COLO668 (cell line): ENCODE measurements around the gene SSTR5.

Experiments used
- DNase-seq: peaks from one replicate; lab custom pipeline; 2025; ENCODE audit not compliant: unreplicated experiment; lab: John Stamatoyannopoulos, UW

The SSTR5 gene

DNA sequence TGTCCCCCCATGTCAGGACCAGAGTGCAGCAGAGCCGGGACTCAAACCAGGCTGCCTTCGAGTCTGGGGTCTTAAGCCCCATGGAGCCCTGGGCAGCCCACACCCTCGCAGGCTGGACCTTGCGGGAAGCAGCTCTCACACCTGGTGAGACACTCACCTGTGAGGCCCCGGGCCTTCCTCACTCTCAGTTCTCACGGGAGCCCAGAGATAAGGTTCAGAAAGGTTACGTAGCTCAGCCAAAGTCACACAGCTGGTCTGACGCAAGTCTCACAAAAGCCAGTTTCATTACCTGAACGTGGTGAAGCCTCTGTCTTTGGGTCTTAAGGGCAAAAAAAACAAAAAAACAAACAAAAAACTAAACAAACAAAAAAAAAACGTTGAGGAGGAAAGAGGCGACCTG, 32.8 kb upstream of the SSTR5 start:
- no peak for DNase-seq

DNA sequence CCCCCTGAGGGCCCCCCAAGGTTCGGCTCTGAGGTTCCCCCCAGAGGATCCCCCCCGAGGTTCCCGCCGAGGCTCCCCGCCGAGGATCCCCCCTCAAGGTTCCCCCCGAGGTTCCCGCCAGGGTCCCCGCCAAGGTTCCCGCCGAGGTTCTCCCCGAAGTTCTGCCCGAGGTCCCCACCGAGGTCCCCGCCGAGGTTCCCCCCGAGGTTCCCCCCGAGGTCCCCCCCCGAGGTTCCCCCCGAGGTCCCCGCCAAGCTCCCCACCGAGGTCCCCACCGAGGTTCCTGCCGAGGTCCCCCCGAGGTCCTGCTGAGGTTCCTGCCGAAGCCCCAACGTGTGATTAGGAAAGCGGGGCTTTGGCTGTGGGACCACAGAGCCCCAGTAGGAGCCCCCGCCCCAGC, 32.2 kb upstream of the SSTR5 start:
- DNase-seq = no peak

DNA sequence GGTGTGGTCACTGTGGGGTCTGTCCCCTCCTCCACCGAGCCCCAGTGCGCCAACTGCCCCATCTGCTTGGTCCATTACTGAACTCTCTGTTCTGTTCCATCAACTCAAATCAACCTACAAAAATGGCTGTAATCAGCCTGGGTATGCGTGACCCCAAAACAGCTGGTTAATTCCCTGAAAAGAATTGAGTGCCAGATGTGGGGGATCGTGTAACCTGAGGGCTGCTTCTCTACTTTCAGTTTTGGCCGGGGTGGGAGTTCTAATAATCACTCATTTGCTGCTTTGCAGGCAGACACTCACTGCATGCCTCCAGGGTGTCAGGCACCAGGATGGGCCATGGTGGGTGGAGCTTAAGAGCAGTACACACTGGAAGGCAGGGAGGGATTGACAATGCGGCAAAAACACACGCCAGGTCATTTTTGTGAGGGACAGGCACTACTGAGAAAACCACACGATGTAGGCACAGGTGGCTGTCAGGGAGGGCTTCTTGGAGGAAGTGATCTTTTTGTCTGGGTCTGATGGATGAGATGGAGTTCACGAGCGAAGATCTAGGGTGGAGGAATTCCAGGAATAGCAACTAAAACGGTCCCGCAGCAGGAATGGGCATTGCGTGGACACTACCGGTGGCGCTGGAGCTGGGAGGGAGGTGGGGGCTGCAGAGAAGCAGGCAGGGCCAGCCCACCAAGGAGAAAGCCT, 30.4 kb upstream of the SSTR5 start:
- no peak for DNase-seq

DNA sequence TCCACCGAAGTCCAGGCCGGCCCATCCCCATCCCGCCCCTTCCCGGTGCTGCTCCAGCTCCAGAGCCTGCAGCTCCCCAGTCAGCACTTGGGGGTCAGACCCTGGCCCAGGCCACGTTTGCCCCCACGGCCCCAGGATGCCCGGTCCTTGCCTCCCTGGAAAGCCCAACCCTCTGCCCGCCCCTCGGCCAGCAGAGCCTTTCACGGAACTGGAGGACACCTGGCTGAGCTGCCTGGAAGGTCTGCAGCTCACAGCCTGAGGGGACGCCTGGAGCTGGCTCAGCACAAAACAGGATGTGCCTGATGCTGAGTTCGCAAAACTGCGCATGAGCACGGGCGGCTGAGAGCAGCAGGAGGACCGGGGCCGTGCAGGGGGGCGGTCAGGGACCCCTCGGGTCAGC, 29.7 kb upstream of the SSTR5 start:
- peak; percentile 55 for DNase-seq

DNA sequence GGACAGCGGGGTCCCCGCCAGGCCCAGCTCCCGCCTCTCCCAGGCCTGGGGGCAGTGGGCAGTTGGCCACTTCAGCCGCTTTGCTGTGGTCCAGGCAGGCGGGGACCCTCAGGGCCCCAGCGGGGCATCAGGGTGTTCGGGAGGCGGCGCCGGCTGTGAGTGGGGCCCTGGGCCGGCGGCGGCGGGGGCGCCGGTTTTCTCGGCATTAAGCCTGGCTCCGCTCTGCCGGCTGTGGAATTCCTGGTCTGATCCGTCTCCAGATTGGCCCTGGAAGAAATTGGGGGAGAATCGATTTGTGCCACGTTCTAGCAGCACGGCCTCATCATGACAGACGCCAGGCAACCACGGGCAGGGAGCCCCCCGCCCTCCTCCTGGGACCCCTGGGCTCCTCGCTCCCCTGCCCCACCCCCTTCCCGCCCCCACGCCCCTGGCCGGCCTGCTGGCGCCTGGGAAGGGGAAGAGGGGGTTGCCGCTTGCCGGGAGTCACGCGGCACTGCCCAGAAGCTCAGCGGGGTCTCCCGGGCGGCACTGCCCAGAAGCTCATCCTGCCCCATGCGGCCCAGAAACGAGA, 28.6 kb upstream of the SSTR5 start:
- DNase-seq = no peak

DNA sequence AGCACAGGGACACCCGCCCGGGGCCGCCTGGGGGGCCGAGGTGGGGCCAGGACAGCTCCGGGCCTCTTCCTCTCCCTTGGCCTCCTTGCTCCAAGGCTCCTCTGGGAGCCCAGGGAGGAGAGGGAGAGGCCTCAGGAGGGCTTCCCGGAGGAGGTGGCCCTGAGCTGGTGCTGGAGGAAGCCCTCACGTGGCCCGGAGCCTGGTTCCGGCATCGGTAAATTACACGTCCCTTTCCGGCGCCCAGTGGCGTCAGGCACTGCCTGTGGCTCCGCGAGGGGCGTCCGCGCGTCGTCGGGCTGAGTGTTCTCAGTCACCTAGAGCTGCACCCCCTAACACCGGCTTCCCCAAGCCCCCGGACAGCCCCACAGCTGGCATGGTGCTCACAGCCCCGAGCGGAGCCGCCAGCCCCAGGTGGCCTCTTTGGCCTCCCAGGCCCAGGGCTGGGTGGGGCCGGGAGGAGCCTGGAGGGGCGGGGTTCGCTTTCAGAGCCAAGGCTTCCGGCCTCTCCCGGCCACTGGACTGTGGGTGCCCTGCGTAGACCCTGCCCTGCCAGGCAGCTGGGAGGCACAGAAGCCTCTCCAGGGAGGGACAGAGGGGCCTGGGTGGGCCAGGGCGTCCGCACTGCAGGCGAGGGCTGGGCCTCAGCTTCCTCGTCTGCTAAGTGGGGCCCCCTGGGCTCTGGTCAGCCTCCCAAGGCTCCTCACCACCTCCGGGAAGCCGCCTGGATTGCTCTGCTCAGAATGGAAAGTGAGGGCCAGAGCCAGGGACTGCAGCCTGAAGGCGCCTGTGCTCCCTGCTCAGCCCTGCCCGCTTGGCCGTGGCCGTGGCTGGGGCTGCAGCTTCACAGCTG, 27.9 kb upstream of the SSTR5 start:
- peak; percentile 23 for DNase-seq

DNA sequence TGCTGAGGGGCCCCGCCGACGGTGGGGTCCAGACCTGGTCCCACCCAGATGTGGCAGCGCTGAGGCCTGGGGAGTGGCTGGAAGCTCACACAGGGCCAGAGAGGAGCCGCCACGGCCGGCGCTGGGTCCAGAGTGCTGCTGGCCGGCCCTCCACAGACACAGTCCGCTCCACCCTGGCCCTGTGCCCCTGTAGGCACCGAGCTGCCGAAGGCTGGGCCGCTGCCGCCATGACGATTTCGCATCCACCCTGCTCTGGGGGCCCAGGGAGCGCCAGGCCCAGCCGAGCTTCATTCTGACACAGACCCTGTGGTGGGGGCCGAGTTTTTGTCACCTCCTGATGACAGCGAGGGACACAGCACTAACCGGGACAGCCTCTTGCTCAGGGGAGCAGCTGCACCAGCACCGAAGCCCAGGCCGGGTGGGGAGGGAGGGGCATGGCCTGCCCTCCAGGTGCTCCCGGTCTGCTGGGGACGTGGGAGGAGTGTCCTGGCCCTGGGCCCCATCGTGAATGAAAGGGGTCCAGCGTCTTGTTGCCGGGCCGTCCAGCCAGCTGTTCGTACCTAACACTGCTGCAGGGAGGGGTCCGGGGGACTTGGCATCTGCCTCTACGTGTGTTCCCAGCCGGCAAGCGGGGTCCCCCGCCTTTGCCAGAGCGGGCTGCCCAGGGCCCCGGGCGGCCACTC, 27.1 kb upstream of the SSTR5 start:
- no peak for DNase-seq

DNA sequence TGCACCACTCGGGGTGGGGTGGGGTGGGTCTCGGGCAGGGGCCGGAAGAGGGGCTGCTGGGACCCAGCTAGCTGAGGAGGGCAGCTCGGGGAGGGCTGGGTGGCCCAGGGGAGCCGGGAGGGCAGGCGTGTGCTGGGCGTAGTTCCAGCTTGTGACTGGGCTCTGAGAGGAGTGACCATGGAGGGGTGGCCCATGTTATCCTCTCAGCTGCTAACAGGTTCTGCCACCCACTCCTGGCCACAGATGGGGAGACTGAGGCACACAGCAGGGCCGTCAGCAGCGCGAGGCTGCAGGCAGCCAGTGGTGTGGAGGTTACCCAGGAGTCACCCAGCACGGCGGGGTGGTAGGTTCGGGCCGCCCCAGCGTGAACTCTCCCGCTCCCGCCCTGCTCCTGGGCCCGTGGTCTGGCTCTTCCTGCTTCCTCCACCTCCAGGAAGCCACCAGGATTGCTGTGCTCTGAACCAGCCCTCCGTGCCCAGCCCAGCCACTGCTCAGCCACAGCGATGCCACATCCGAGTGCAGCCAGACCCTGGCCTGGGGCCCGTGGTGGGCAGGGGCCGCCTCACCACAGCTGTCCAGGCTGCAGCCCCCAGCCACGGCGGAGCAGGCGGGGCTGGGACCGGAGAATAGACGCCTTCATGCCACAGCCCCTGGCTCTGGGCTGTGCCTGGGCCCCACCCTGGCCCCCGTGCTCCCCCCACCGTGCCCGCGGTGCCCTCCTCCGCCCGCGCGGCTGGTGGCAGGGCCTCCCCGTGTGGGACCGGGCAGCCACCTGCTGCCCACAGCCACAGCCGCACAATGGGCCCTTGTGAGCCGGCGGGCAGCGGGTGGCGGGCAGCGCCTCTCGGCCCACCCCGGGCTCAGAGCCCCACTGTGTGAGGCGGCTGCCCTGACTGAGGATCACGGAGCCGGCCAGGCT, 26.3 kb upstream of the SSTR5 start:
- DNase-seq = no peak

DNA sequence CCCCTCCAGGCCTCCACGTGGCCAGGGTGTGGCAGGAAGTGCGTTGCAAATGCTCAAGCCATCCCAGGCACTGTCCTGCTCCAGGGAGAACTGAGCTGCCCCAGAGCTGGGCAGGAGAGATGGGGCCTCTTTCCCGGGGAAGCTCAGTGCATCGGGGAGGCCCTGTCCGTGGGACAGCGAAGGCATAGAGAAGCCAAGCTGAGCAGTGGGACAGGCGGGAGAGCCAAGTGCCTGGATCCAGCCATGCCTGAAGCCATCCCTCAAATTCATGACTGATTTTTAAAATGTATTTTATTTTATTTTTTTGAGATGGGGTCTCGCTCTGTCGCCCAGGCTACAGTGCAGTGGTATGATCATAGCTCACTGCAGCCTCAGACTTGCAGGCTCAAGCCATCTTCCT, 25.4 kb upstream of the SSTR5 start:
- DNase-seq = no peak

DNA sequence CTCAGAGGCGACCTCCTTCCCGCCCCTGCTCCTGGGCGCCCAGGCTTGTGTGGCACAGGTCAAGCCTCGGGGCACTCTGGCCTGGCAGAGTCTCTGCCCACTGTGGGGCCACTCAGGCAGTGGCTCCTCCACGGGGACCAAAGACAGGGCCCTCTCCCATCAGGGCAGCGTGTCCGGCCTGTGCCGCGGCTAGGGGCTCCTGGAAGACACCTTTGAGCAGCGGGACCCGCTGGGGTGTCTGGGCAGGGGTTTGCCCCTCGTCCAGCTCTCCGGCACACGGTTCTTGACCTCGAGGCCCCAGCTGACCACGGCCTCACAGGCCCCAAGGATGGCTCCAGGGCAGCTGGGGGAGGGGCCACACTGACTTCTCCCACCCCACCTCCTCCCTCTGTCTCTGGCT, 24.7 kb upstream of the SSTR5 start:
- no peak for DNase-seq

DNA sequence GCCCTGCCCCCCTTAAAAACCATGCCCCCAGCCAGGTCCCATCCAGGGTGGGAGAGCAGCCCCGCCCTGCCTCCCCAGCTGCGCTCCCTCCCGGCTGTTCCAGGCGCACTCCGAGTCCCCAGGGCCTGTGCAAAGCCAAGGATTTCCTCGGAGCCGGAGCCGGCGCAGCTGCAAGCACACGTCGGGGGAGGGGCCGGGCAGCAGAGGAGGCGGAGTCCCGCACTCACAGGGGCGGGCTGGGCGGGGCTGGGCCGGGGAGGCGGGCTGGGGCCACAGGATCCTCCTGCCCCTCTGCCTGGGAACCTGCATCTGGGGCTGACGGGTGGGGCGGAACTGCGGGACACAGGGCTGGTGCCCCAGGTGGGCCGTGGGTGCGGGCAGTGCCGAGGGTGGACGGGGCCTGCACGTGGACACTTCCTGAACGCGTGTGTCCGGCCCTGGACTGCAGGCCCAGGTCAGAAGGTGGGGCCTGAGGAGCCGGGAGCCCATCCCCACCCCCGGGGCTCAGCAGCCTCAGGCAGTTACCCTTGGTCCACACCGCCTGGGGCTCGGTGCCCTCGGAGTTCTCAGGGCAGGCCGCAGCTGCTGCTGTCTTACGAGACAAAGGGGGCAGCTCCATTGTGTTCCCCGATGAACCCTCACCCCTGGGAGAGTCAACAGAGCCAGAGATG, 24.0 kb upstream of the SSTR5 start:
- peak; percentile 78 for DNase-seq

DNA sequence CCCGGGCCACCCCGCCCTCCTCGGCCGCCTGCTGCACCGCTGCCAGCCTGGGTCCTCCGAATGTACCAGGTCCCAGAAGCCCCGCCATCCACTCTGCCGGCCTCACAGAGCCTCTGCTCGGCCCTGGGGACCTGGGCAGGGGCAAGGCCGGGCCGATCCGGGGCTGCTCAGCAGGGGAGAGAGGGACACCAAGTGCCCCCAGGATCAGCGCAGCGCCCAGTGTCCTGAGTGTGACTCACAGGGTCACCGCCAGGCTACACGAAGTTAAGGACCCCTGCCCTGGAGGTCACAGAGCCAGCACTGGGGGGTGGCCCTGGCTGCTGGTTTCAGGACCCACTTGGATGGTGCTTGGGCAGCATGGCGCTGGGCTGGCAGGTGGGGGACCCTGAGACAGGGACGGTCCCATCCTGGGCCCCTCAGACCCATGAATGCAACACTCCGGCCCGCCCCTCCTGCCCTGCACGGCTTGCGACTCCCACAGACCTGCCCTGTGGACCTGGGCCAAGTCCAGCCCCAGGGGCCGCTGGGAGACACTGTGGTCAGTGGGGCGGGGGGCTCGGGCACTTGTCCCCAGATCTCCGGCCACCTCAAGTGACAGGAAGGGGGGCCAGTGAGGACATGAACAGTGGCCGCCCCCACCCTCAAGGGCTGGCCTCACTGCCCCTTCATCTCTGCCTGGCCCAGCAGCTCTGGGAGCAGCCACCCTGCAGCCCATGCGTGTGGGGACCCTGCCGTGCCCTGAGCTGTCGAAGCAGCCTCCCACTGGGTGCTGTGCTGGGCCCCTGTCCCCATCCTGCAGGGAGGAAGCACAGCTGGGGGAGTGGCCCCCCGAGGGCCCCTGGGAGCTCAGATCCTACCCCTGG, 23.2 kb upstream of the SSTR5 start:
- DNase-seq = no peak

DNA sequence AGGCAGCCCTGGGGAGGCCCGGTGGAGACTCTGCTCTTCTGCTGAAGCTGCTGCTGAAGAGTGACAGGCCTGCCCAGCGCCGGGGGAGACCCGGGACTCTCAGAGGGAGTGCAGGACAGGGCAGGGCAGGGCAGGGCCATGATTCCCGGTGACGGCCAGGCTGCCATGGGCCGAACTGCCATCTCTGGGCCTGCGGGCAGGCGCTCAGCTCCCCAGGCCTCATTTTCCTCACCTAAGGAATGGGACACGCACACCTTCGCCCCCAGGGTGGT, 22.6 kb upstream of the SSTR5 start:
- DNase-seq = no peak

DNA sequence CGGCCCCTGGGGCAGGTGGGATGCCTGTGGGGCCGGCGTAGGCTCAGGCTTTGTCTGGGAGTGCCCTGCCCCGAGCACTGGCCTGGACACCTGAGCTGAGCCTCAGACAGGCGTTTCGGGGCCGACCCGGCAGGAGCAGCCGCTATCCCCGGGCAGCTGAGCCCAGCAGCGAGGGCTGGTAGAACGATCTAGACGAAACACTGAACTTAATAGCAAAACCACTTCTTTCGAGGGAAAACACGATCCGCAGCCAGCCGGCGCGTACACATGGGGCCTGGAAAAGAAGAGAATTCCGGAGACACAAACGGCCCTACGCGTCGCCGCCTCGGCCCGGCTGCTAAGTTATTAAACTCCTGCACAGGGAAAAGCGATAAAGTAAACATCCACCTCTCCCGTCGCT, 22.0 kb upstream of the SSTR5 start:
- no peak for DNase-seq

DNA sequence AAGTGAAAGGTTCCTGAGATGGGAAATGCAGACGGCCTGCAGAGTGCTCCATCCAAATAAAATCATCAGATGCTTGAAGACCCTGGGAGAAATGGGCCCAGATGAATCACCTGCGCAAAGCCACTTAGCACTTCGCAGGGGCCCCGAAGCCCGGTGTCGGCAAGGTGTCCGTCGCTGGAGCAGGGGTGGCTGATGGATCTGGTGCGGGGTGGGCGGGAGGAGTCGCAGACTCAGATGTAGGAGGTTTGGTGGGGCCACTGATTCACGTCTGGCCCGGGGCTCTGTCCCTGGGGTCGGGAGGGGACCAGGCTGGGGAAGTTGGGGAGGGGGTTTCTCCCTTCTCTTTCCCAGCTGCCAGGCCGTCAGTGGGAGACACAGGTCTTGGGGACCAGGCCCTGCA, 21.6 kb upstream of the SSTR5 start:
- DNase-seq = no peak

DNA sequence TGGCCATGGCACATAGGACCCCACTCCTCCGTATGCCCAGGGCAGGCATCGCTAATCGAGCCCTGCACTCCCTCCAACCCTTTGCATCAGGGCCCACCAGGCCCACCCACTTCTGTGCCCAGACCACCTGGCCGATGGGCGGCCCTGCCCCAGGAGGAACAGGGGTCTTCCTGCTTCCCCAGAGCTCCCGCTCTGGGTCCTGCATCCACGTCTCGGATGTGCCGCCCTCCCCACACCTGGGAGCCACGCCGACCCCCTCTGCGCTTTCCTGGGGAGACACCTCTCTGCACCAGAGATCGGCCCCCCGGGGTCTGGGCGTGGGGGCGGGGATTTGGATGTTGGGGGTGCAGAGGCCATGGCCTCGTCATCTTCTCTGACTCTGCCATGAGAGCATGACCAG, 21.1 kb upstream of the SSTR5 start:
- no peak for DNase-seq

DNA sequence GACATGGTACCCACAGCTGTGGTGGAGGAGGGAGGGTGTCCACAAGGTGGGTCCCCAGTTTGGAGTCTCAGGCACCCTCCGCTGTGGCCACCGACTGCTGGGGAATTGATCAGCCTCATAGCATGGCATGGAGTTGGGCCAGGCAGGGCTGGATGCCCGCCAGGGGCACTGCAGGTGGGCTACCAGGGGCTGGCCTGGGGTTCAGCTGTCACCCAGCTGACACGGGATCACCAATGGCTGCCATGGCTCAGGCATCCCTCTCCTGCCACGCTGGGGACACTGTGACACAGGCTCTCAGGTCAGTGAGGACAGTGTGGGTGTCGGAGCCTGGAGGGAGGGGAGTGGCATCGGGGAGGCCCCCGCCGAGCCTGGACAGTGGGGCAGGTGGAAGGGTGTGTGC, 19.8 kb upstream of the SSTR5 start:
- DNase-seq = no peak

DNA sequence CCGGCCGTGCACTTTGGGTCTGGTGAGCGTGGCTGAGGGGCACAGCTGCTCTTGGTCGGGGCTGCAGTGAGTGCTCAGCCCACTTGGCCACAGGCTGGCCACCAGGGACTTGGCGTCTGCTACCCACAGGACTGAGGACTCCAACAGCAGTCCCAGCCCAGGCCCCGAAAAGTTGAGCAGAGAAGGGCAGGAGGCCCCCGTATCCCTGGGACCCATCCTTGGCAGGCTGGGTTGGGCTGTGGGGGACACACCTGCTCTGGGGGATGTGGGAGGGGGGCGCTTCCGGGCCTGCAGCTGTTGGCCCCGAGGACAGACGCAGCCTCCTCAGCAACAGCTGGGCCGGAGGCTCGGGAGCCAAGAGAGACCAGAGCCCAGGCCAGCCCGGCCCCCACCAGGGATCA, 19.4 kb upstream of the SSTR5 start:
- no peak for DNase-seq

DNA sequence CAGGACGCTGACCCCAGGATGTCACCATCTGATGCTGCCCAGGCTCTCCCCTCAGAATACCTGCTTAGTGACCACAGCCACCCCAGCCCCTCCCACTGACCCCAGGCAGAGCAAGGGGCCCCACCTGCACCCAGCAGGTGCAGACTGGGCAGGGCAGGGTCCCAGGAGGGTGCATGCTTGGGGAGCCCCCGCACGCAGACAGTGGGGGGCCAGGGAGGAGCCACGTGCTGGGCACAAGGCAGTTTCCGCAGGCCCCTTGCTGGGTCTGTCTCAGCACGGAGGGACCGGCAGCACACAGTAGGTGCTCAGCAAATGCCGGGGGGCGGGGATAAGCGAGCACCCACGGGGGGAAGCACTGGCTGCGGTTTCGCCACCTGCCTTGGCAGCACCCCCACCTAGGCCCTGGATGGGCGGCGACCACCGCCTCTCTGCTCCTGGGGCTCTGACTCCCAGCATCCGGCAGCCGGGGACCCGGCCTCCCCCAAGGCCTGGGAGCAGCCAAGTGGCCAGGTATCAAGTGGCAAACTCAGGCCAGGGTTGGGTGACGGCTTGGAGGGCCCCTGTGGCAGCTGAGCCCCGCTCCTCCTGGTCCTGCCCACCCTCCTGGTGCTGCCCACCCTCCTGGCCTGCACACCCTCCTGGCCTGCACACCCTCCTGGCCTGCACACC, 18.7 kb upstream of the SSTR5 start:
- no peak for DNase-seq
